Pulmonary artery endothelial cell (primary cell): ENCODE results near the gene ATAD3A. TPM values are rescaled to one million over a fixed set of nuclear protein-coding genes. Genes with fewer than 3 reads are reported as not detected.
"Not testable (repeated sequence)": the region's sequence is repeated elsewhere in the genome, so short reads cannot be mapped to it uniquely, and the experiment has no call there.

ENCODE experiments used
- DNase-seq: peaks from one replicate; pipeline ENCODE4 v3.0.0-alpha.2; 2011; ENCODE audit warnings: low read depth, low spot score
- total RNA-seq: library from RNA; depleted of rRNA; stranded (reverse); fragments of >200 nt; gene quantifications from 2 replicates; pipeline ENCODE4 v1.2.3, GENCODE V29; 2014

The ATAD3A gene
- total RNA-seq, 1 donor from 2014 or later, result 64.1 TPM

DNA sequence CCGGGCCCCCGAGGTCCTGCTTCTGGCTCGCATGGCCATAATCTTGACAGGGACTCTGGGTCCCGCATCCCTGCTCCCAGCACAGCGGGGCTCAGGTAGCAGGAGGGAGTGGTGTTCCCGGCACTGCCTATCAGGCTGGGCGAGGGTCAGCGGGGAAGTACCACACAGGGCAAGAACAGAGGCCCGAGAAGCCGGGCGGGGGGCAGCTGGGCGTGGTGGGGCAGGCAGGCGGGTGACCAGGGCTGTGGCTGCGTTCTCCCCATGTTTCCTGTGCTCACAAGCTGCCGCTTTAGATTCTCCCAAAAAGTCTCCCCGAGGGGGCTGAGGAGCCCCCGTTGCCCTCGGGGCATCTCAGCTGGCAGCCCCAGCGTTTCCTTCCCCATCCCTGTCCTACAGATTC is 22.1 kb upstream of the ATAD3A start:
- DNase-seq, result no peak

DNA sequence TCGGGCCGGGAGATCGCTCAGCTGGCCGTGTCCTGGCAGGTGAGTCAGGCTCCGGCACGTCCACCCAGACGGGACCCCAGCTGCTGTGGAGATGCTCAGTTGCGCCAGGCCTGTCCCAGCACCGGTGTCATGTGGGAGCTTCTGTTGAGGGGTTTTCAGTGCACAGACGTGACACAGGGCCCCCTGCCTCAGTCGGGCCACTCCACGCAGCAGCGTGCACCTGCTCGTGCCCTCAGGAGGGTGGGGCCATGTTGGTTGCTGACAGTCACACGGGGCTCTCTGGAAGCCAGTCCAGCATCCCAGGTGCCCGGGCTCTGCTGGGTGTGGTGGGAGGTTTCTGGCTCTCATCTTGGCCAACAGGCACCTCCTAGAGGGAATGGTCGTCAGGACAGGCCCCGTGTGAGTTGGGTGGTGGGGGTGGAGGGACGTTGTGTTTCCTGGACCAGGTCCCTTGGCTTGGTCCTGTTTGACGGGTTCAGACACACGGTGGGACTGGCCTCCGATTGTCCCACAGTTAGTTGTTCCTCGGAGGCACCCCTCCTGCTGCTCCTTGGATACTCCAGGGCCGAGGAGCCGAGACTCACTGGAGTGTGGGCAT is 21.2 kb upstream of the ATAD3A start:
- no peak for DNase-seq

DNA sequence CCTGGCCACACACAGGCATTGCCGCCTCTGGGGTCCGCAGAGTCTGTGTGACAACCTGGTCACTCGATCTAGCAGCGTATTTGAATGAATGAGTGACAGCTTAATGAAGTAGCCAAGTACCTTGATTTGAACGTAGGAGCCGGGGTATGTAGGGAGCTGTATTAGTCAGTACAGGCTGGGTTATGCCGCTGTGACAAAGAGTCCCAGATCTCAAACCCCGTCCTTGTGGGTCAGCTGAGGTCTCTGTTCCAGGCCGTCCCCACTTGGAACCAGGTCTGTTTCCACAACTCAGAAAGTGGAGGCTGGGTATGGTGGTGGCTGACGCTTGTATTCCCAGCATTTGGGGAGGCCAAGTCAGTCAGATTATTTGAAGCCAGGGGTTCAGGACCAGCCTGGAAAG is 20.4 kb upstream of the ATAD3A start:
- no peak for DNase-seq

DNA sequence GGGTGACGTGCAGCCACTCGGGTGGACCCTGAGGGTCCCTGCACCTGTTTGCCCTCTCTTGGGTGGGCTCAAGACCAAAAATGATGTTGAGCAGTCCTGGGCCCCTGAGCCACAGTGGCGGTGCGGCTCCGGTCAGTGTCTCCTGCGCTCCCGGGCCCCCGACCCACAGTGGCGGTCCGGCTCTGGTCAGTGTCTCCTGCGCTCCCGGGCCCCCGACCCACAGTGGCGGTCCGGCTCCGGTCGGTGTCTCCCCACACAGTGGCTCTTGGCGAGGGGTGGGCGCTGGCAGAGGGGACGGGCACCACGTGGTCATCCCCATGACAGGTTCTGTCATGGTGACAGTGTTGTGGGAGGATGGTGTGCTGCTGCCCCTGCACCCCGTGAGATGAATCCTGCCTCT is 17.7 kb upstream of the ATAD3A start:
- DNase-seq, result not testable (repeated sequence)

DNA sequence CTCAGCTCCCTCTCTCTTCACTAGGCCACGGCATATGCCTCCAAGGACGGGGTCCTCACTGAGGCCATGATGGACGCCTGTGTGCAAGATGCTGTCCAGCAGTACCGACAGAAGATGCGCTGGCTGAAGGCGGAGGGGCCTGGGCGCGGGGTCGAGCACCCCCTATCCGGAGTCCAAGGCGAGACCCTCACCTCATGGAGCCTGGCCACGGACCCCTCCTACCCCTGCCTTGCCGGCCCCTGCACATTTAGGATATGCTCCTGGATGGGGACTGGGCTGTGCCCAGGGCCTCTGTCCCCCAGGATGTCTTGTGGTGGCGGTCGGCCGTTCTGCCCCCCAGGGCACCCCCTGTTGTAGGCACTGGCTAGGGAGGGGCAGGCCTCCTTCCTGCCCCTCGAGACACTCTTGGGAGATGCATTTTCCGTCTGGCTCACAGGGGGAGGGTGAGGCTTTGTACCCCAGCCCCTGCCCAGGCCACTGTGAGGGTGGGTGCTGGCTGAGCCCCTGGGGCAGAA is 16.4 kb upstream of the ATAD3A start:
- not testable (repeated sequence) for DNase-seq

DNA sequence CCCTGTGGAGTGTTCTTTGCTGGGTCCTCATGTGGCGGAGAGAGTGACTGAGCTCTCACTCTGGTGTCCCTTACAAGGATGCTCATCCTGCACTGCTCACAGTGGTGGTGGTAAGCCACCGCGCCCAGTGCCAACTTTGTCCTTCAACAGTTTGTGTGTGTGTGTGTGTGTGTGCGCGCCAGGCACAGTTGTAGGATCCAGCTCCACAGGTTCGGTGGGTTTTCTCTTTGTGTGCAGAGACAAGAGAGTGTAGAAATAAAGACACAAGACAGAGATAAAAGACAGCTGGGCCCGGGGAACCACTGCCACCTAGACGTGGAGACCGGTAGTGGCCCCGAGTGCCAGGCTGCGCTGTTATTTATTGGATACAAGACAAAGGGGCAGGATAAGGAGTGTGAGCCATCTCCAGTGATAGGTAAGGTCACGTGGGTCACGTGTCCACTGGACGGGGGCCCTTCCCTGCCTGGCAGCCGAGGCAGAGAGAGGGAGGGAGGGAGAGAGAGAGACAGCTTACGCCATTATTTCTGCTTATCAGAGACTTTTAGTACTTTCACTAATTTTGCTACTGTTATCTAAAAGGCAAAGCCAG is 7.1 kb upstream of the ATAD3A start:
- not testable (repeated sequence) for DNase-seq

DNA sequence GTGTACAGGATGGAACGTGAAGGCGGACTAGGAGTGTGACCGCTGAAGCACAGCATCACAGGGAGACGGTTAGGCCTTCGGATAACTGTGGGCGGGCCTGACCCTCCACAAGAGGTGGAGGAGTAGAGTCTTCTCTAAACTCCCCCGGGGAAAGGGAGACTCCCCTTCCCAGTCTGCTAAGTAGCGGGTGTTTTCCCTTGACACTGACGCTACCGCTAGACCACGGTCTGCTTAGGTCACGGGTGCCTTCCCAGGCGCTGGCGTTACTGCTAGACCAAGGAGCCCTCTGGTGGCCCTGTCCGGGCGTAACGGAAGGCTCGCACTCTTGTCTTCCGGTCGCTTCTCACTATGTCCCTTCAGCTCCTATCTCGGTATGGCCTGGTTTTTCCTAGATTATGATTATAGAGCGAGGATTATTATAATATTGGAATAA is 6.6 kb upstream of the ATAD3A start:
- DNase-seq, result not testable (repeated sequence)

DNA sequence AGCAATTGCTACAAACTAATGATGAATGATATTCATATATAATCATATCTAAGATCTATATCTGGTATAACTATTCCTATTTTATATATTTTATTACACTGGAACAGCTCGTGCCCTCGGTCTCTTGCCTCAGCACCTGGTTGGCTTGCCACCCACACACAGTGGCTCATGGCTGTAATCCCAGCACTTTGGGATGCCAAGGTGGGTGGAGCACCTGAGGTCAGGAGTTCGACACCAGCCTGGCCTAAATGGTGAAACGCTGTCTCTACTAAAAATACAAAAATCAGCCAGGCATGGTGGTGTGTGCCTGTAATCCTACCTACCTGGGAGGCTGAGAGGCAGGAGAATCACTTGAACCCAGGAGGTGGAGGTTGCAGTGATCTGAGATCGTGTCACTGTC is 6.2 kb upstream of the ATAD3A start:
- not testable (repeated sequence) for DNase-seq

DNA sequence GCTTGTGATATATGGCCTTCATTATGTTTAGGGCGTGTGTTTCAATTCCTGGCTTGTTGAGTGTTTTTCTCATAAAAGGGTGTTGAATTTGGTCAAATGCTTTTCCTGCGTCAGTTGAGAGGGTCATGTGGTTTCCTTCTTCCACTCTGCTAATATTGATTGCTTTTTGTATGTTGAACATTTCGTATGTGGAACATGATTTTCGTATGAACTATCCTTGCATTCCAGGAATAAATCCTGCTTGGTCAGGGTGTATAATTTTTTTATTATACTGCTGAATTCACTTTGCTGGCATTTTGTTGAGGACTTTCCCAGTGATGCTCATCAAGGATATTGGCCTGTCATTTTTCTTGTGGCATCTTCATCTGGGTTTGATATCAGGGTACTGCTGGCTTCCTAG is 4.7 kb upstream of the ATAD3A start:
- DNase-seq, result no peak

DNA sequence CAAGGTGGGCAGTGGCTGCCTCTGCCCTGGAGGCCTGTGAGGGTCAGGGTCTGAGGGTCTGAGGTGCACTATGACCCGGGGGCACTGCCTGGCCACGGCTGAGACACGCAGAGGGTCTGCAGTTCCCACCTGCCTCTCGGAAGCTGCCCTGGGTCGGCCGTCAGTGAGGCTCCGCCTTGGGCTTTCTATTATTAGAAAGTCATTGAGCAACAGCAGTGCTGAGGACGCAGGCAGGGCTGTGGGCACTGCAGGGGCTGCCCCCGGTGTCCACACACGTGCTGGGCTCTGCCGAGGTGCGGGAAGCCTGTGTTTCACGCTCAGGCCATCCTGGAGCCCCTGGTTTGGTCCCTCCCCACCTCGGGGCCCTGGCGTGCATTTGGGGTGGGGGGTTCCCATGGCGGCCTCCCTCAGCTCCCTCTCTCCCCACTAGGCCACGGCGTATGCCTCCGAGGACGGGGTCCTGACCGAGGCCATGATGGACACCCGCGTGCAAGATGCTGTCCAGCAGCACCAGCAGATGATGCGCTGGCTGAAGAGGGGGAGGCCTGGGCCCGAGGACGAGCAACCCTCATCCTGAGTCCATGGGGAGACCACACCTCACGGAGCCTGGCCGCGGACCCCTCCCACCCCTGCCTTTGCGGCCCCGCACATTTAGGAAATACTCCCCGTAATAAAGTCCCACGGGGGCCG is 3.0 kb upstream of the ATAD3A start:
- not testable (repeated sequence) for DNase-seq

DNA sequence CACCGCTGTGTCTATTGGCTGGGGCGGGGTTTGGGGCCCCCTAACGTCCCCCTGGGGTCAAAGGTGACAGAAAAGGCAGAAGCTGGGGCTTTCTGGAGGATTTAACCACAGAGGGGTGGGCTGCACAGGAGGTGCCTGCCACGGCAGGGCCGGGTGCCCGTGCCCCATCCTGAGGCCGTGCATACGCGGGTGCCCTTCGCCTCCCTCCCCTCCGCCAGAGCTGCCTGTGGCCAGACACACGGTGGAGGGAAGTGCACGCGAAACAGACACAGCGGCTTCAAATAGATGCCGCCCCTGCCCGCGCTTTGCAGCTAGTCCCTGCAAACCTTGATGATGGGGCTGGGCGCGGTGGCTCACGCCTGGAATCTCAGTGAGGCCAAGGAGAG is 2.5 kb upstream of the ATAD3A start:
- not testable (repeated sequence) for DNase-seq

DNA sequence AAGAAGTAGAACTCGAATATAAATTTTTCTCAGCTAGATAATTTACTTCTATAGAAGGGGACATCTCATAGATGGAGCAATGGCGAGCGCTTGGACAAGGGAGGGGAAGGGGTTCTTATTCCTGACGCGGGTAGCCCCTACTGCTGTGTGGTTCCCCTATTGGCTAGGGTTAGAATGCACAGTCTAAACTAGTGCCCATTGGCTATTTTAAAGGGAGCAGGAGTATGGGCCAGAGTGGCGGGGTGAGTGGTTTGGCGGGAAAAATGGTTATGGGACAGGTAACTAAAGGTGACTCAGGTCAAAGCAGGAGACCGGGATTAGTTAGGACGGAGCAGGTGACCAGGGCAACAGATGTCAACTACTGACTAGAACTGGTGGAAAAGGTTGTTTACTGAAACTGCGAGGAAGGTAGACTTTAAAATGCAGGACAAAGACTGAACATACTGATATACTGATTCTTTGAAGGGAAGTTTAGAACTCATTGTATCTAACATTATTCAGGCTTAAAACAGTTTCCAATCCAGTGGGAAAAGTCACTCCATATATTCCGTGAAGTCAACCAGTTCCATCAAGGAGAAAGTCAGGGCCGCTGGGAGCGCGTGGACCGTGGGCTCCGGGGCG is 940 bp upstream of the ATAD3A start:
- DNase-seq, result no peak

DNA sequence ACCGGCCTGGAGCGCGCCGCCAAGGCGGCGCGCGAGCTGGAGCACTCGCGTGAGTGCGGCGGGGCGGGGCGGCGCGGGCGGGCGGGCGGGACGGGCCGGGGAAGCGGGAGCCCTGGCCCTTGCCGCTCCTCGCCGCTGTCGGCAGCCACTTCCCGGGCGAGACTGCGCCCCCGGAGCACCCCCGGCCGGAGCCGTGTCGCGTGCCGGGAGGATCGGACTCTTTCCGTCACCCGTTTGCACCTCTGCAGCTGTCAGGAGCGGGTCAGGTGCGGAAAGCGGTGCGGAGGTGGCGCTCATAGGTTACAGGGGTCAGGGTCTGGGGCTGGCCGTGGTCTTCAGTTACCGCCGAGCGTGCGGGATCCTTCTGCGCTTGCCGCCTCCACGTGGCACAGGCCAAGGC is 463 bp downstream of the ATAD3A start:
- DNase-seq, result not testable (repeated sequence)

DNA sequence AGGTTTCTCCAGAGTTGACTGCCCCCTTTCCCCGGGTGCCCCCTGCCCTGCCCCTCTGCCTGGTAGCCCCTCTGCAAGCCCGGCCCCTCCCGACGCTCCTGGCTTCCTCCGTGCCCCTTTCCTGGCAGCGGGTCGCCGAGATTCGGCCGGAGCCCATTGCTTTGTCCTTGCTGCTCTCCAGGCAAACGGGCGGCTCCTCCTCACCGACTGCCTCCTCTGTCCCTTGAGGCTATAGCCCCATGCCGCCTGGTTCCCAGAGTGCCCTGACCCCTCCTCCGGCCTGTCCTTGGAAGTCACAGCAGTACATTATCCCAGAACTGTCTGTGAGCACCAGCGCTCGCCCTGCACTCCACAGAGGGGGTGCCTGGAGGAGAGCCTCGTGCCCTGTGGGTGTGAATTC is 1.7 kb downstream of the ATAD3A start:
- not testable (repeated sequence) for DNase-seq

DNA sequence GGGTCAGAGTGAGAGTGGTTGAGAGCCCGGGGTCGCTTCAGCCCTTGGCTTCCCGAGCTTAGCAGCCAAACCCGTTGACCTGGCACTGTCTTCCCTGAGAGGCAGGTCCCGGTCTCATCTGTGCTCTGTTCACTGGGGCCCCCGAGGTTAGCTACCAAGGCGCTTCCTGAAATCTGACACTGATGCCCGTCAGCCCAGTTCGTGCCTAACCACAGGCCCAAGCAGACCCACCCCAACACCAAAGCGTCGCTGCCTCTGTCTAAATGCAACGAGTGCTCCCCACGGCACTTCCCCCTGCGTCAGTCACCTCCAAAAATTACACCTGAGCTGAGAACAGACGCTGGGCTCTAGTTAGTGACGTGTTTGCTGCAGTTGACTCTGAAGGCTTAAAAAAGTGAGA is 2.4 kb downstream of the ATAD3A start:
- not testable (repeated sequence) for DNase-seq

DNA sequence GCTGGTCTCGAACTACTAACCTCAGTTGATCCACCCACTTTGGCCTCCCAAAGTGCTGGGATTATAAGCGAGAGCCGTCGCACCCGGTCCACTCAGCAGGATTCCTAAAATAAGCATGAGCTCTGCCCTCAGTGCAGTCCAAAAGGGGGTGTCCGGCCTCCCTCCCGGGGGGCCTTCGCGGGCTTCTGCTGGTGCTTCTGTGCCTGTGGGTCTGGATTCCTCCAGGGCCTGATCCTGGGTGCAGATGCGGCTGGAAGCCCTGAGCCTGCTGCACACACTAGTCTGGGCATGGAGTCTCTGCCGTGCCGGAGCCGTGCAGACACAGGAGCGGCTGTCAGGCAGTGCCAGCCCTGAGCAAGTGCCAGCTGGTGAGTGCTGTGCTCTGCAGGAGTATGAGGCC is 5.0 kb downstream of the ATAD3A start:
- not testable (repeated sequence) for DNase-seq

DNA sequence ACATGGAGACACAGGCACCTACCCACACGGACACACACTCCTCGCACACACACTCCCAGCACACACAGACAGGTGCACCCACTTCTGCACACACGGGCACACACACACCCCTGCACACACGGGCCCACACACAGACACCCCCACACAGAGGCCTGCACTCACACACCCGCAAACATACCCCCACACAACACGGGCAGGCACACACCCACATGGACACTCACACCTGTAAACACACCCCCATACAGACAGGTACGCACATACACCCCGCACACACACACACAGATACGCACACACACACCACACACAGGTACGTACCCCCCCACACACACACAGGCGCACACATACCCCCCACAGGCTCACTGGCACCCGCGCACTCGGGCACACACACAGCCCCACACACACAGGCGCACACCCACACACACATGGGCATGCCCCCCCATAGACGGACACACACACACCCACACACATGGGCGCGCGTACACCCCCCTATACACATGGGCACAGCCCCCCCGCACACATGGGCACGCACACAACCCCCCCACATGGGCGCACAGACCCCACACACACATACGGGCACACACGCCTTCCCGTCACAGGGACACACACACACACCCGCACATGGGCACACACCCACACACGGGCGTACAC is 6.1 kb downstream of the ATAD3A start:
- DNase-seq, result no peak

DNA sequence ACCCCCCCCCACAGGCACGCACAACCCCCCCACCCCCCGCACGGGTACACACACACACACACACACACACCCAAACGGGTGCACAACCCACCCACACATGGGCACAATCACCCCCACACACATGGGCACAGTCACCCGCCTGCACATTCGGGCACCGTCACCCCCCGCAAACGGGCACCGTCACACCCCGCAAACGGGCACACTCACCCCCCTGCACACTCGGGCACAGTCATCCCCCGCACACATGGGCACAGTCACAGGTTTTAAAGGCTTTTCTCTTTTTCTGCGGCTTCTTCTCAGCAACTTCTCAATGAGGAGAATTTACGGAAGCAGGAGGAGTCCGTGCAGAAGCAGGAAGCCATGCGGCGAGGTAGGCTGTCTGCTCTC is 6.7 kb downstream of the ATAD3A start:
- not testable (repeated sequence) for DNase-seq

DNA sequence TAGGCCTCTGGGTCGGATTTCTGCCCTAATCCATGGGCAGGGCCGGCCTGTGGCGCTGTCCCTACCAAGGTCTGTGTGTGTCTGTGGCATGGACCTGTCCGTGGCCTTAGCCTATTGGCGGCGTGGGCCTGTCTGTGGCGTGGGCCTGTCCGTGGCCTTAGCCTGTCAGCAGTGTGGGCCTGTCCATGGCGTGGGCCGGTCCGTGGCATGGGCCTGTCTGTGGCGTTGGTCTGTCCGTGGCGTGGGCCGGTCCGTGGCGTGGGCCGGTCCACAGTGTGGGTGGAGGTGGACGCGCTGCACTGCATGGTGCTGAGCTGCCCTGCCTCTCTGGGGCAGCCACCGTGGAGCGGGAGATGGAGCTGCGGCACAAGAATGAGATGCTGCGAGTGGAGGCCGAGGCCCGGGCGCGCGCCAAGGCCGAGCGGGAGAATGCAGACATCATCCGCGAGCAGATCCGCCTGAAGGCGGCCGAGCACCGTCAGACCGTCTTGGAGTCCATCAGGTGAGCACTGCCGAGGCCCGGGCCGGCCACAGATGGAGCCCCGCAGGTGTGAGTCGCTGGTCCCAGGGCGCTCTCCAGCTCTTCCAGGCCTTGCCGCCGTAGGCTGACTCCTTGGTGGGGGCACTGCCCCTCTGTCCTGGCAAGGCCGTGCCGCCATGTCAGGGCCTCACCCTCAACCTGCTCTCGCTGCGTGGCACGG is 8.0 kb downstream of the ATAD3A start:
- DNase-seq, result not testable (repeated sequence)

DNA sequence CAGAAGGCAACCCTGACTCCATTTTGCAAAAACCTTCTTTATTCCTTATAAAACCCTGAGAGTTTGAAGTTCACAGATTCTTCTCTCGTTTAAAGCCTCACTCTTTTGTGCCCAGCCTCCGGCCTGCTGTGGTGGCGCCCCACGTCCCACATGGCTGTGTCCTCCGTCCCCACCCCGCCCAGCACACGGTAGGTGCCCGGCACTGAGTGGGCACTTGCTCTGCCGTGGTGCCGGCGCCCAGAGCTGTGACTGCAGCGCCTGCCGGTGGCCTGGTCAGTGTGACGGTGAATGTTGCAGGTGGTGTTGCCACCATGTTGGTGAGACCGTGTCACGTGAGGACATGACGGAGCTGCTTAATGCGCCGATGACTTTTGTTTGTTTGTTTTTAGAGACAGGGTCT is 9.4 kb downstream of the ATAD3A start:
- no peak for DNase-seq

DNA sequence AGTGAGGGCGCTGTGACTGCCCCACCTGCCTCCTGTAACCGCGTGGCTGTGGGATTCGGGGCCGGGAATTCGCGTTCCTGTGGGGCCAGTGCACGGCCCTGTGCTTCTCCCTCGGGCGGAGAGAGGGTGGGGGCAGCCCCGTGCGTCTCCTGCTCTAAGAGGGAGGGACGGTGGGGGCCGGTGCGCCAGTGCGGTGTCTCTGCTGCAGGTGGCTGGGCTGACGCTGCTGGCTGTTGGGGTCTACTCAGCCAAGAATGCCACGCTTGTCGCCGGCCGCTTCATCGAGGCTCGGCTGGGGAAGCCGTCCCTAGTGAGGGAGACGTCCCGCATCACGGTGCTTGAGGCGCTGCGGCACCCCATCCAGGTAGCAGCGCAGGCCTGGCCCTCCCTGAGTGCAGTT is 10.6 kb downstream of the ATAD3A start:
- DNase-seq, result not testable (repeated sequence)
